GM19395 (cell line): ENCODE results near the gene CXCR6.

Experiments used
- ATAC-seq: cut with Tn5 transposase; IDR thresholded peaks from one replicate; pipeline ENCODE4 v1.9.1; 2021; ENCODE audit warnings: mild to moderate bottlenecking, moderate library complexity; ENCODE audit not compliant: unreplicated experiment

The CXCR6 gene

DNA sequence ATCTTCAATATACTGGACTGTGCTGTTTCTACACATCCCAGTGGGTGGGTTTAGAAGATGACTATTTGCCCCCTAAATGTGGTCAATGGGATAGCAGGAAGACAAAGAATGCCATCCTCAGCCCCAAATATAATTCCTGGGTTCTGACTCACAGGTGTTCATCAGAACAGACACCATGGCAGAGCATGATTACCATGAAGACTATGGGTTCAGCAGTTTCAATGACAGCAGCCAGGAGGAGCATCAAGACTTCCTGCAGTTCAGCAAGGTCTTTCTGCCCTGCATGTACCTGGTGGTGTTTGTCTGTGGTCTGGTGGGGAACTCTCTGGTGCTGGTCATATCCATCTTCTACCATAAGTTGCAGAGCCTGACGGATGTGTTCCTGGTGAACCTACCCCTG, 3.0 kb downstream of the CXCR6 start:
- ATAC-seq = no peak

- no peak for ATAC-seq
Measured at GRCh38 chr3:45946875-45947274, 3.6 kb downstream of the CXCR6 start.

GRCh38 chr3:45947361-45947760, 4.1 kb downstream of the CXCR6 start:
- ATAC-seq = no peak

DNA sequence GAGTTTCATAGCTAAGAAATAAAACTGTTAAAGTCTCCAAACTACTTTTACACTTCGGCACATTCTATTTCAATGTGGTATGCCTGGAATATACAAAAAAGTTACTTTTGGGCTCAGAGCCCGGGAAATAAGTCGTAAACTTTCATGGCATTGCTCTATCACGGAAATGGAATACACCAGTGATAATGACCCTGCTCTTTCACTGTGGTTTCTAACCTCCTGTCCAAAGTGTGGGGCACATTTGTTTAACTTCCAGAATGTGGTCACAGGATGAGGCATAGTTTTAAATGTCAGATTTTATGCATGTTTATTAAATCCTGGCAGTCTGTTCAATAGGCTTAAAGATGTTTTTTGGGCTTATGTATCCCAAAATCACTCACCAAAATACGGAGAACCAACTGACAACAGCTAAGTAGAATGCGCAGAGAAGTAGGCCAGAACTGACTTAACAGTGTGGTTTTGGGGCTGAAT, 5.1 kb downstream of the CXCR6 start:
- no peak for ATAC-seq

DNA sequence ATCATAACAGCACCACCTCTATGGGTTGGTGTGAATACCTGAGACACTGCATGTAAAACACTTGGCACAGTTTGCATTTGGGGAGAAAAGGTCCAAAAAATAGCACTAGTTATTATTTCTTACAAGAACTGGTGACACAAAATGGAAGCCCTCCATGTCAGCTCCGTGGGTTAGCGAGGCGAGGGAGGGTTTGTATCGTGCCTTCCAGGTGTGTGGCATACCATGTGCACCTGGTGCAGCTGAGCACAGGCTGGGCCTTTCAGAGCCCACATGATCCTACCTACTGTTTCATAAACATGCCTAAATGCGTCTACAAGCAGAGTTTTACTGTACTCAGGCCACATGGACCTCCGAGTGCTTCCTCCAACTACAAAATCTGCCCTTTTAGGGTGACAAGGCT, 5.6 kb downstream of the CXCR6 start:
- no peak for ATAC-seq

DNA sequence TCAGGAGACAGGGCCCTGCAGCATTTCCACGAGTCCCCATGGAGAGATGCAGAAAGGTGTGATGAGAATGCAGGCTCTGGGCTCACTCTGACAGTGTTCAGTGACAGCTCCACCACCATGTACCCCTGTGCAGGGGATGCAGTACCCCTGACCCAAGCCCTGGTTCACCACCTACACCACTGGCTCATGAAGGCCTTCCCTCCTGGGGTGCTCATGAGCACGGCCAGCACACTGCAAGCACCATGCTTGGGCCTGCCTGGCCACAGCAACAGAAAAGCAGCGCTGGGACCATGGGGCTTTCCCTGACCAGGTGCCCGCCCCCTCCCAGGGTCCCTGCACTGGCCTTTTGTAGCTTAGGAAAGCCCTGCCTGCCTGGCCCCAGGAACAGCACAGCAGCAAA, 6.2 kb downstream of the CXCR6 start:
- no peak for ATAC-seq

GRCh38 chr3:45950131-45950530, 6.9 kb downstream of the CXCR6 start:
- ATAC-seq = no peak

GRCh38 chr3:45950686-45951600, 7.7 kb downstream of the CXCR6 start:
- no peak for ATAC-seq

- no peak for ATAC-seq
Measured at GRCh38 chr3:45951946-45952345, 8.7 kb downstream of the CXCR6 start.

DNA sequence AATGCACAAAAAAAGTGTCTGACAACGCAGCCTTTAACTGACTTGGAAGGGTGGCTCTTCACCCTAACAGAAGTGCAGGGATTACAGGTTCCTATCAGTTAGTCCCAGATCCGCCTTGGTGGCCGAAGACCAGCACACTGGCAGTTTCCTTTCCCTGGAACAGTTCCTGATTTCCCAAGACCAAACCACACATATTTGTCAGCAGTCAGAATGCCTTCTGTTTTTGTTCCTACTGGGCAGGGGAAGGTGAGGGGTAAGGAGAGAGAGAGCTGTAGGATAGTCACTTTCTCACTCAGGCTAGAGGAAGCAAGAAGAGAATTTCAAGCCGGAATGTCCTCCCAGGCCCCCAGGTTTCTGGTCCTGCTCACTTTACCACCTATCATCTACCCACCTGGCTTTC, 9.2 kb downstream of the CXCR6 start:
- ATAC-seq = no peak

GRCh38 chr3:45953536-45953935, 10.3 kb downstream of the CXCR6 start:
- ATAC-seq = no peak

GRCh38 chr3:45954306-45954705, 11.0 kb downstream of the CXCR6 start:
- no peak for ATAC-seq

- ATAC-seq = no peak
Measured at GRCh38 chr3:45955017-45955647, 11.9 kb downstream of the CXCR6 start.

DNA sequence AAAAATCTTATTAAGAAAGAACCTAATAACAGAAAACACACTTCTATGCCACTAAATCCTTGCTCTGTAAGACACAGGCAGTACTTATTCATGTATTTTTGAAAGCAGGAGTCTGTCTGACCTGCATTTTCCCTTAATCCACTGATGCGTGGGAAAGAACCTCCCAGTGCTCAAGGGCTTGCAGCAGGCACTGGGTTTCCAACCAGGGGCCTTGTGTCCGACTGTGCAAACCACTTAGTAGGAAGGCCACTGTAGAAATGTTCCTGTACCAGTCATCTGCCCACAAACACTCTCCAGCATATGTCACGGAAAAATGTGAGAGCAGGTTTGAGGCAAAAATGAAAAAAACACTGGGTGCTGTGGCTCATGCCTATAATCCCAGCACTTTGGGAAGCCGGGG, 12.4 kb downstream of the CXCR6 start:
- ATAC-seq = no peak

GRCh38 chr3:45957586-45957985, 14.3 kb downstream of the CXCR6 start:
- no peak for ATAC-seq

- ATAC-seq = no peak
Measured at GRCh38 chr3:45958321-45958791, 15.1 kb downstream of the CXCR6 start.

- no peak for ATAC-seq
Measured at GRCh38 chr3:45959201-45959600, 15.9 kb downstream of the CXCR6 start.

GRCh38 chr3:45960289-45960688, 17.0 kb downstream of the CXCR6 start:
- ATAC-seq = no peak

- peak; percentile 57 for ATAC-seq
Measured at GRCh38 chr3:45962033-45962432, 18.8 kb downstream of the CXCR6 start.

DNA sequence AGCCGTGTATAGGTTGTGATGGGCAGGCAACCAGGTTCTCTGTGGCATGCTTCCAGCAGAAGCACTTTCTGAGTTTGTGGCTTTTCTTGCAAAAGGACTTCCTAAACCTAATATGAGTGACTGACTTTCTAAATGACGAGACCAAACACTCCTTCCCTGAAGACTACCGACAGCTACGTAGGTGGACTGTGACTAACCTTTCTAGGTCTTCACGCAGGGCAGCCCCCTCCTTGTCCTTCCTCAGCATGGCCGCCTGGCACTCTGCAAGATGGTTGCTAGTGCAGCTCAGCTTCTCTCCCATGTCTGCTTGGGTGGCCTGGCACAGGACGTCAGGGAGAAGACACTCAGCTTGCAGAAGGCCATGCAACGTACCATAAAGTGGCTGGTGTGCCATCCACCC, 20.9 kb downstream of the CXCR6 start:
- no peak for ATAC-seq

GRCh38 chr3:45965253-45965652, 22.0 kb downstream of the CXCR6 start:
- ATAC-seq = no peak

DNA sequence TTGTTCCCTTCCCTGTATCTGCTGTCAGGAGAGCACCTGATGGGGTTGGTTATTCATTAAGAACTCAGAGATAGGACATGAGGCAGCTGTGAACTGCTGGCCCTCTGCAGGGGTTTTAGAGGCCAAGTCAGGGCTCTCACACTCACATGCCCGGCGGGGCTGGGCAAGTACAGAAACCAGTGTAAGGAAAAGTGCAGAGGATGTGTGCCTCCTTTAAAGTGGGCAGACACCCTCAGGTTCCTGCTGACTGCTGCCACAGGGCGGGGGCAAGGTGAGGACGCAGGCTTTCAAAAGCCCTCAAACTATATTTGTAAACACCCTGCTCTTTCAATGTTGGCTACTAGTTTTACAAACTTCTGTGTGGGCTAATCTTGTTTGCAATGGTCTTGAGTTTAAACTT, 22.4 kb downstream of the CXCR6 start:
- ATAC-seq = no peak
